Central memory CD8-positive, alpha-beta T cell (primary cell): ENCODE results near the gene RNU5B-1.
"Not testable (repeated sequence)": the region's sequence is repeated elsewhere in the genome, so short reads cannot be mapped to it uniquely, and the experiment has no call there.

Source experiments
- ATAC-seq: fragments of 150-1000 bp; cut with Tn5 transposase; replicated peaks from 2 replicates; pipeline ENCODE4 v1.10.0; 2022; ENCODE audit warnings: mild to moderate bottlenecking, moderate FRiP score, moderate number of reproducible peaks; ENCODE audit not compliant: poor library complexity, severe bottlenecking; ENCODE audit errors: extremely low read depth
- DNase-seq, 2 donors: peaks; one replicate each; pipeline ENCODE4 v3.0.0; 2021; ENCODE audit warnings: low spot score in 2 of 2
- H3K27ac Mint-ChIP-seq: one replicate; pipeline ENCODE4 v1.8.0; 2022; ENCODE audit warnings: low read depth, mild to moderate bottlenecking, moderate library complexity, mixed read lengths
- H3K27me3 Mint-ChIP-seq: one replicate; pipeline ENCODE4 v1.8.0; 2022; ENCODE audit warnings: mixed read lengths
- H3K36me3 Mint-ChIP-seq: one replicate; pipeline ENCODE4 v1.8.0; 2022; ENCODE audit warnings: mild to moderate bottlenecking, moderate library complexity, mixed read lengths; ENCODE audit not compliant: insufficient read depth
- H3K4me1 Mint-ChIP-seq: one replicate; pipeline ENCODE4 v1.8.0; 2022; ENCODE audit warnings: mixed read lengths
- H3K4me3 Mint-ChIP-seq: one replicate; pipeline ENCODE4 v1.8.0; 2022; ENCODE audit warnings: mild to moderate bottlenecking, moderate library complexity, mixed read lengths
- H3K9me3 Mint-ChIP-seq: one replicate; pipeline ENCODE4 v1.8.0; 2022; ENCODE audit warnings: mixed read lengths

The RNU5B-1 gene

GRCh38 chr15:65304381-65305149 is at the start of gene RNU5B-1:
Gene RNU5B-1 (plus strand): TSS chr15:65304677.
- DNase-seq (peak; percentile 56 to 68), ATAC-seq (peak; percentile 80)
- Mint-ChIP-seq H3K27ac (peak within 1 kb of the TSS; percentile 100), H3K27me3 (no peaks in the 10 kb centered on the region), H3K4me3 (peak within 1 kb of the TSS; percentile 95), H3K36me3 (peaks cover 30% of the 10 kb centered on the region), H3K4me1 (peaks cover 28% of the 10 kb centered on the region), H3K9me3 (no peaks in the 10 kb centered on the region)

- Mint-ChIP-seq H3K36me3 (peaks cover 26% of the 10 kb centered on the region), H3K9me3 (no peaks in the 10 kb centered on the region), H3K4me1 (no peaks in the 10 kb centered on the region), H3K27me3 (no peaks in the 10 kb centered on the region), H3K27ac (no peak overlapping the region), H3K4me3 (no peak overlapping the region)
- ATAC-seq (no peak), DNase-seq (no peak)
Observed at GRCh38 chr15:65254758-65255157, 49.7 kb upstream of the RNU5B-1 start.

GRCh38 chr15:65255486-65256140 is 48.9 kb upstream of the RNU5B-1 start:
- Mint-ChIP-seq H3K4me1 (no peaks in the 10 kb centered on the region), H3K27ac (no peak overlapping the region)
- no peak for ATAC-seq

GRCh38 chr15:65258375-65259262 is 45.9 kb upstream of the RNU5B-1 start:
- DNase-seq (no peak), ATAC-seq (no peak)
- Mint-ChIP-seq H3K27ac (no peak overlapping the region), H3K9me3 (no peaks in the 10 kb centered on the region), H3K27me3 (no peaks in the 10 kb centered on the region), H3K4me3 (no peak overlapping the region), H3K36me3 (peaks cover 45% of the 10 kb centered on the region), H3K4me1 (no peaks in the 10 kb centered on the region)

More at GRCh38 chr15:65255486-65256140, 48.9 kb upstream of the RNU5B-1 start:
- H3K4me3 Mint-ChIP-seq: no peak overlapping the region
- no peaks in the 10 kb centered on the region for H3K27me3 Mint-ChIP-seq
- no peaks in the 10 kb centered on the region for H3K9me3 Mint-ChIP-seq
- peaks cover 34% of the 10 kb centered on the region for H3K36me3 Mint-ChIP-seq
- no peak for DNase-seq

- no peak overlapping the region for H3K27ac Mint-ChIP-seq
- no peaks in the 10 kb centered on the region for H3K27me3 Mint-ChIP-seq
- H3K9me3 Mint-ChIP-seq: no peaks in the 10 kb centered on the region
- ATAC-seq (no peak), DNase-seq (no peak)
- no peak overlapping the region for H3K4me3 Mint-ChIP-seq
- H3K36me3 Mint-ChIP-seq: peaks cover 46% of the 10 kb centered on the region
- H3K4me1 Mint-ChIP-seq: no peaks in the 10 kb centered on the region
Observed at GRCh38 chr15:65259367-65259797, 45.1 kb upstream of the RNU5B-1 start.

GRCh38 chr15:65260968-65261367 is 43.5 kb upstream of the RNU5B-1 start:
- Mint-ChIP-seq H3K27ac (no peak overlapping the region), H3K4me1 (no peaks in the 10 kb centered on the region), H3K9me3 (no peaks in the 10 kb centered on the region), H3K27me3 (no peaks in the 10 kb centered on the region), H3K36me3 (peaks cover 46% of the 10 kb centered on the region), H3K4me3 (no peak overlapping the region)
- DNase-seq (no peak), ATAC-seq (no peak)

- ATAC-seq (no peak), DNase-seq (no peak)
- Mint-ChIP-seq H3K4me3 (no peak overlapping the region), H3K27me3 (no peaks in the 10 kb centered on the region), H3K4me1 (no peaks in the 10 kb centered on the region), H3K36me3 (peaks cover 37% of the 10 kb centered on the region), H3K9me3 (no peaks in the 10 kb centered on the region), H3K27ac (no peak overlapping the region)
Observed at GRCh38 chr15:65263313-65263712, 41.2 kb upstream of the RNU5B-1 start.

GRCh38 chr15:65264863-65265430 is 39.5 kb upstream of the RNU5B-1 start:
- Mint-ChIP-seq H3K4me1 (no peaks in the 10 kb centered on the region), H3K27ac (no peak overlapping the region), H3K4me3 (no peak overlapping the region), H3K27me3 (no peaks in the 10 kb centered on the region), H3K9me3 (no peaks in the 10 kb centered on the region), H3K36me3 (peaks cover 30% of the 10 kb centered on the region)
- DNase-seq (no peak), ATAC-seq (no peak)

GRCh38 chr15:65266469-65266868 is 38.0 kb upstream of the RNU5B-1 start:
- no peak overlapping the region for H3K27ac Mint-ChIP-seq
- no peaks in the 10 kb centered on the region for H3K9me3 Mint-ChIP-seq
- no peak overlapping the region for H3K4me3 Mint-ChIP-seq
- no peak for DNase-seq
- H3K27me3 Mint-ChIP-seq: no peaks in the 10 kb centered on the region
- H3K36me3 Mint-ChIP-seq: peaks cover 24% of the 10 kb centered on the region
- ATAC-seq: no peak
- no peaks in the 10 kb centered on the region for H3K4me1 Mint-ChIP-seq

GRCh38 chr15:65268411-65268810 is 36.1 kb upstream of the RNU5B-1 start:
- H3K4me1 Mint-ChIP-seq: peaks cover 11% of the 10 kb centered on the region
- DNase-seq (no peak), ATAC-seq (no peak)
- H3K36me3 Mint-ChIP-seq: peaks cover 14% of the 10 kb centered on the region
- H3K27ac Mint-ChIP-seq: no peak overlapping the region
- no peaks in the 10 kb centered on the region for H3K9me3 Mint-ChIP-seq
- H3K27me3 Mint-ChIP-seq: no peaks in the 10 kb centered on the region
- no peak overlapping the region for H3K4me3 Mint-ChIP-seq

GRCh38 chr15:65270811-65271545 is 33.5 kb upstream of the RNU5B-1 start:
- not testable (repeated sequence) for H3K27ac Mint-ChIP-seq, H3K4me3 Mint-ChIP-seq, ATAC-seq, H3K27me3 Mint-ChIP-seq, H3K9me3 Mint-ChIP-seq, DNase-seq
- Mint-ChIP-seq H3K4me1 (peaks cover 24% of the 10 kb centered on the region), H3K36me3 (peaks cover 11% of the 10 kb centered on the region)
